Measurements from ENCODE around the gene LIMS2.

Gene LIMS2

GRCh38 chr2:127596311-127597045 lies 78.9 kb downstream of the LIMS2 start:
- no peak for DNase-seq

- no peak for DNase-seq
Observed at GRCh38 chr2:127594116-127594591, 81.2 kb downstream of the LIMS2 start.

- no peak for DNase-seq
Observed at GRCh38 chr2:127593228-127594115, 81.9 kb downstream of the LIMS2 start.

- DNase-seq, result no peak
Observed at GRCh38 chr2:127592761-127593227, 82.5 kb downstream of the LIMS2 start.

- no peak for DNase-seq
Observed at GRCh38 chr2:127591221-127591923, 84.0 kb downstream of the LIMS2 start.

GRCh38 chr2:127590386-127591190 lies 84.7 kb downstream of the LIMS2 start:
- no peak for DNase-seq

GRCh38 chr2:127589841-127590240 lies 85.5 kb downstream of the LIMS2 start:
- DNase-seq, result no peak

GRCh38 chr2:127589358-127589757 lies 86.0 kb downstream of the LIMS2 start:
- no peak for DNase-seq

Measured in NCI-H1048 (cell line).